Progenitor cell of endocrine pancreas (in vitro differentiated cells): ENCODE data around the gene RAX. TPM values are rescaled to one million over a fixed set of nuclear protein-coding genes. Genes with fewer than 3 reads are reported as not detected.

Experiments
- DNase-seq: peaks from one replicate; pipeline ENCODE4 v3.0.0; 2021; ENCODE audit warnings: low spot score; ENCODE audit not compliant: unreplicated experiment
- H3K27ac Mint-ChIP-seq: 2 replicates; pipeline ENCODE4 v1.8.0; 2021; ENCODE audit warnings: mild to moderate bottlenecking, moderate library complexity, mixed read lengths
- H3K27me3 Mint-ChIP-seq: 2 replicates; pipeline ENCODE4 v1.8.0; 2021; ENCODE audit warnings: mixed read lengths
- H3K36me3 Mint-ChIP-seq: 2 replicates; pipeline ENCODE4 v1.8.0; 2022; ENCODE audit warnings: mixed read lengths; ENCODE audit not compliant: insufficient read depth
- H3K4me1 Mint-ChIP-seq: 2 replicates; pipeline ENCODE4 v1.8.0; 2021; ENCODE audit warnings: low read depth, mixed read lengths
- H3K4me3 Mint-ChIP-seq: 2 replicates; pipeline ENCODE4 v1.8.0; 2021; ENCODE audit warnings: low read depth, mild to moderate bottlenecking, moderate library complexity, mixed read lengths
- H3K9me3 Mint-ChIP-seq: 2 replicates; pipeline ENCODE4 v1.8.0; 2021; ENCODE audit warnings: low read depth, mixed read lengths
- CTCF ChIP-seq: fragments of 200-600 bp; sonication (generic); IDR thresholded peaks from one replicate; pipeline ENCODE4 v1.5.0; 2021; ENCODE audit warnings: antibody characterized with exemption, mild to moderate bottlenecking; ENCODE audit not compliant: unreplicated experiment
- total RNA-seq: library from RNA; stranded (reverse); gene quantifications from 2 replicates; pipeline ENCODE4 v1.2.1, GENCODE V29; 2021

The RAX gene
- total RNA-seq, 1 donor from 2014 or later: not detected

DNA sequence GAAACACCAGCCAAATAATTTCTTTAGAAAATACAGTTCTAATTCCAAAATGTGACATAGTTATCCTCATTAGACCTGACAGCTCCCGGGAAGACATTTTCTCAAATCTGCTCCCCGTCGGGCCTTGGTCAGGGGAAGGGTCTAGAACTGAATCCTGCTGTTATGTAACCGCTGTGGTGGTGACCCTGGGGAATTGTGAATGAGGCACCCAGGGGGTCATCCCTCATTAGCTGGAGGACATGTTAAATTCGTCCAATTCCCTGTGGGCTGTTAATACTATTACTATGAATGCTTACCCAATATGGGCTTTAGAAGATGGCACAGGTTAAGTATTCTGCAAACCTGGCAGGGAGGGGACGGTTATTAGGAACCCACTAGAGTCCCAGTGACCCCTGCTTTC, 33.4 kb upstream of the RAX start:
- Mint-ChIP-seq H3K4me1 (no peaks in the 10 kb centered on the region), H3K9me3 (no peaks in the 10 kb centered on the region), H3K27me3 (peaks cover 66% of the 10 kb centered on the region), H3K27ac (no peak overlapping the region), H3K4me3 (no peak overlapping the region), H3K36me3 (no peaks in the 10 kb centered on the region)
- DNase-seq: no peak
- no peak for TF ChIP-seq CTCF

DNA sequence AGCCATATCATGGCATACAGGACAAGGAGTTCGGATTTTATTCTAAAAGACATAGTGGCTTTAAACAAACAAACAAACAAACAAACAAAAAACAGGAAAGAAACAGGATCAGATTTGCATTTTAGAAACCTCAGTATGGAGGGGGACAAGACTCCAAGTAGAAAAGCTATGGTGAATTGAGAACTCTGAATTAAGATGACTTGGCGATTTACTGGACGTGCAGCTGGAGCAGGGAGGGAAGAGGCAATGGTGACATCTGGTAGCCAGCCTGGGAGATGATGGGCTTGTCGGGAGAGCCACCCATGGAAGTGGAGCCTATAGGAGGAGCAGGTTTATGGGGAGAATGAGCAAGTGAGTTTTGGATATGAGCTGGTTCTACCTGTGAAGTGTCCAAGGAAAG, 32.0 kb upstream of the RAX start:
- Mint-ChIP-seq H3K4me3 (no peak overlapping the region), H3K27ac (no peak overlapping the region), H3K4me1 (no peaks in the 10 kb centered on the region), H3K36me3 (no peaks in the 10 kb centered on the region), H3K27me3 (peaks cover 55% of the 10 kb centered on the region), H3K9me3 (no peaks in the 10 kb centered on the region)
- DNase-seq: no peak
- no peak for TF ChIP-seq CTCF

DNA sequence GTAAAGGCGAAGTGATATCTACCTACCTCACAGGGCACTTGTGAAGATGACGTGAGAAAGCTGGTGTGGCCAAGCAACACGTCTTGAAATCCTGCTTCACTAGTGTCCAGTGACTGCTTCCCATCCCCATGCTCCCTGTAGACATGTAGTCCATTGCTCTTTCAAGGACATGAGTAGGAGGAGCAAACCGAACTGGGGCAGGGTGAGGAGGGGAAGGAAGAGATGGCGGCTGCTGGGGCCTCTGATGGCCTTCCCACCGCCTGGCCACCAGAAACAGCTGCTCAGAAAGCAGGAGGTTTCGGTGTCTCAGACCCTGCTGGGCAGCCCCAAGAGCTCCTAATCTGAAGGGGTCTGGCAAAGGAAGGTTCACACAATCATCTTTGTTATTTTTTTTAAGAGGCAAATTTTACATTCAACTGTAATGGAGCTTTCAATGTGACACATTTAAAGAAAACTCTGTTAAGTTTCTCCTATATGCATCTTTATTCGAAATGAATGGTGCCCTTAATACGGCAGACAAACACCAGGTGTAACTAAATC, 30.5 kb upstream of the RAX start:
- Mint-ChIP-seq H3K4me3 (no peak overlapping the region), H3K27me3 (peaks cover 52% of the 10 kb centered on the region), H3K36me3 (no peaks in the 10 kb centered on the region), H3K27ac (no peak overlapping the region), H3K4me1 (no peaks in the 10 kb centered on the region), H3K9me3 (no peaks in the 10 kb centered on the region)
- no peak for TF ChIP-seq CTCF
- DNase-seq: no peak

DNA sequence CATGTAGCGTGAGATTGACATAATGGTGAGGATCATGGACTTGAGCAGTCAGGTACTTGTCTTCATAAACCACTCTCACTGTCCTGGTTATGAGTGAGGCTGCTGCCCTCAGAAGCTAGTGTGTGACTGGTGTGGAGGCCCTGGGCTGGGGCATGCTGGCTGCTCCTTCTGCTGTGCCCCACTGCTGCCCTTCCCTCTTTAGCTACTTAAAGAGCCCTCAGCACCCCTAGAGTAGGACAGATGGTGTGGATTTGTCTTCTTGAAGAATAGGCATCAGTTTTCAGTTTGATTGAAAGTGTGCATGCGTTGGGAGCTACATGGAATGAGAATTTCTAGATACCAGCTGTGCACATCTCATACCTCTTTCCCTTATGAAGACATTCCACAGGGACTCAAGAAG, 29.8 kb upstream of the RAX start:
- no peak for TF ChIP-seq CTCF
- H3K27me3 Mint-ChIP-seq: peaks cover 55% of the 10 kb centered on the region
- no peak for DNase-seq
- H3K27ac Mint-ChIP-seq: no peak overlapping the region
- H3K36me3 Mint-ChIP-seq: no peaks in the 10 kb centered on the region
- no peak overlapping the region for H3K4me3 Mint-ChIP-seq
- H3K4me1 Mint-ChIP-seq: no peaks in the 10 kb centered on the region
- no peaks in the 10 kb centered on the region for H3K9me3 Mint-ChIP-seq

GRCh38 chr18:59301929-59302328, 28.7 kb upstream of the RAX start:
- DNase-seq: no peak
- H3K4me1 Mint-ChIP-seq: no peaks in the 10 kb centered on the region
- no peak for TF ChIP-seq CTCF
- no peaks in the 10 kb centered on the region for H3K36me3 Mint-ChIP-seq
- no peak overlapping the region for H3K4me3 Mint-ChIP-seq
- peaks cover 52% of the 10 kb centered on the region for H3K27me3 Mint-ChIP-seq
- no peaks in the 10 kb centered on the region for H3K9me3 Mint-ChIP-seq
- no peak overlapping the region for H3K27ac Mint-ChIP-seq
